IMR-90 (cell line): ENCODE data around the gene SLC46A2. TPM values are rescaled to one million over a fixed set of nuclear protein-coding genes. Genes with fewer than 3 reads are reported as not detected.

ENCODE experiments used
- ATAC-seq: fragments of 200-7000 bp; cut with Tn5 transposase; 2 replicates; pipeline ENCODE4 v1.9.1; 2020; ENCODE audit warnings: low read depth, mild to moderate bottlenecking, moderate library complexity
- BruUV-seq: library from RNA; stranded (reverse); fragments of 400-500 nt; replicated peaks from 2 replicates; lab custom pipeline; 2021; lab: Mats Ljungman, UMichigan
- CTCF ChIA-PET: fragments of 300-600 bp; formaldehyde crosslinking; extraction: SDS; loops from one replicate; lab custom pipeline; 2021; ENCODE audit warnings: antibody characterized with exemption; lab: Yijun Ruan, JAX
- POLR2A ChIA-PET: fragments of 300-600 bp; sonication (Branson Sonifier 250); formaldehyde crosslinking; loops from one replicate; lab custom pipeline; 2022; ENCODE audit warnings: antibody characterized with exemption; ENCODE audit not compliant: unreplicated experiment; lab: Charles Lee
- DNase-seq: peaks from one replicate; pipeline ENCODE4 v3.0.0; 2013
- H2AFZ ChIP-seq: replicated peaks from 2 replicates; pipeline ENCODE3; 2013; ENCODE audit warnings: low read length, mild to moderate bottlenecking; ENCODE audit not compliant: poor library complexity
- H2AK5ac ChIP-seq: 2 replicates; pipeline ENCODE4 v1.6.1; 2013; ENCODE audit warnings: low read depth, low read length, inconsistent platforms
- H2AK9ac ChIP-seq: replicated peaks from 2 replicates; pipeline ENCODE3; 2013; ENCODE audit warnings: mild to moderate bottlenecking, low read depth, low read length, moderate library complexity; ENCODE audit not compliant: poor library complexity
- H2BK120ac ChIP-seq: 2 replicates; pipeline ENCODE4 v1.6.1; 2013; ENCODE audit warnings: low read depth, low read length, inconsistent platforms
- H2BK15ac ChIP-seq: 3 replicates; pipeline ENCODE4 v1.6.1; 2013; ENCODE audit warnings: low read depth, low read length, inconsistent platforms
- H2BK20ac ChIP-seq: 2 replicates; pipeline ENCODE4 v1.6.1; 2013; ENCODE audit warnings: low read depth, mild to moderate bottlenecking, inconsistent platforms, low read length, moderate library complexity
- H2BK5ac ChIP-seq: 2 replicates; pipeline ENCODE4 v1.6.1; 2013; ENCODE audit warnings: mild to moderate bottlenecking, low read depth, low read length, inconsistent platforms; ENCODE audit not compliant: poor library complexity, severe bottlenecking
- H3K14ac ChIP-seq: replicated peaks from 2 replicates; pipeline ENCODE4 v1.6.1; 2013; ENCODE audit warnings: low read depth, low read length, inconsistent platforms
- H3K18ac ChIP-seq: 2 replicates; pipeline ENCODE4 v1.6.1; 2013; ENCODE audit warnings: low read depth, low read length, control low read depth
- H3K23ac ChIP-seq: 2 replicates; pipeline ENCODE4 v1.6.1; 2013; ENCODE audit warnings: low read depth, low read length, inconsistent platforms
- H3K27ac ChIP-seq: 2 replicates; pipeline ENCODE4 v1.5.1; 2013; ENCODE audit warnings: mild to moderate bottlenecking, control low read depth, low read length; ENCODE audit not compliant: insufficient read depth
- H3K27me3 ChIP-seq: 2 replicates; pipeline ENCODE4 v1.6.1; 2013; ENCODE audit warnings: low read length; ENCODE audit not compliant: control insufficient read depth, insufficient read depth
- H3K36me3 ChIP-seq: 2 replicates; pipeline ENCODE4 v1.6.1; 2013; ENCODE audit warnings: low read length, mixed read lengths; ENCODE audit not compliant: control insufficient read depth, insufficient read depth
- H3K4ac ChIP-seq: 2 replicates; pipeline ENCODE4 v1.6.1; 2013; ENCODE audit warnings: low read depth, low read length, inconsistent platforms
- H3K4me1 ChIP-seq: 2 replicates; pipeline ENCODE4 v1.6.1; 2013; ENCODE audit warnings: low read length, mixed read lengths; ENCODE audit not compliant: control insufficient read depth, insufficient read depth
- H3K4me2 ChIP-seq: 2 replicates; pipeline ENCODE4 v1.6.1; 2013; ENCODE audit warnings: low read depth, mild to moderate bottlenecking, control low read depth, low read length, moderate library complexity
- H3K4me3 ChIP-seq: 2 replicates; pipeline ENCODE4 v1.5.1; 2013; ENCODE audit warnings: low read depth, mild to moderate bottlenecking, control low read depth, low read length, moderate library complexity; ENCODE audit not compliant: insufficient read depth
- H3K56ac ChIP-seq: 2 replicates; pipeline ENCODE4 v1.6.1; 2013; ENCODE audit warnings: low read length, inconsistent platforms; ENCODE audit not compliant: insufficient read depth; ENCODE audit errors: extremely low read depth
- H3K79me1 ChIP-seq, 2 experiments: 2 replicates each; pipeline ENCODE4 v1.6.1; 2013; ENCODE audit warnings: low read length in 2 of 2, inconsistent platforms in 1 of 2, low read depth in 1 of 2
- H3K9ac ChIP-seq: 2 replicates; pipeline ENCODE4 v1.6.1; 2013; ENCODE audit warnings: low read depth, low read length, control low read depth
- H3K9me1 ChIP-seq: 2 replicates; pipeline ENCODE4 v1.6.1; 2013; ENCODE audit warnings: low read length, inconsistent platforms; ENCODE audit not compliant: insufficient read depth
- H3K9me3 ChIP-seq: 2 replicates; pipeline ENCODE4 v1.6.1; 2013; ENCODE audit warnings: low read length; ENCODE audit not compliant: control insufficient read depth, insufficient read depth
- H4K20me1 ChIP-seq: 2 replicates; pipeline ENCODE4 v1.6.1; 2013; ENCODE audit warnings: low read length, inconsistent platforms; ENCODE audit not compliant: insufficient read depth
- H4K5ac ChIP-seq: 2 replicates; pipeline ENCODE4 v1.6.1; 2013; ENCODE audit warnings: mild to moderate bottlenecking, low read depth, low read length, control low read depth
- H4K8ac ChIP-seq, 2 experiments: 2 replicates each; pipeline ENCODE4 v1.6.1; 2013; ENCODE audit warnings: low read depth in 2 of 2, low read length in 2 of 2, control low read depth in 1 of 2, inconsistent platforms in 1 of 2
- H4K91ac ChIP-seq: 2 replicates; pipeline ENCODE4 v1.6.1; 2013; ENCODE audit warnings: low read depth, low read length, inconsistent platforms; ENCODE audit not compliant: insufficient read depth
- BHLHE40 ChIP-seq: fragments of 150-350 bp; IDR thresholded peaks from 2 replicates; pipeline ENCODE4 v1.6.1; 2016; ENCODE audit warnings: mild to moderate bottlenecking, low read depth, low read length
- CEBPB ChIP-seq: IDR thresholded peaks from 2 replicates; pipeline ENCODE4 v1.6.1; 2012; ENCODE audit warnings: low read depth, low read length, improper control_type of control experiment
- CTCF ChIP-seq: conservative IDR thresholded peaks from 2 replicates; pipeline ENCODE4 v1.5.1; 2012; ENCODE audit warnings: mild to moderate bottlenecking, low read depth, low read length, improper control_type of control experiment
- ELK1 ChIP-seq: fragments of 150-350 bp; IDR thresholded peaks from 2 replicates; pipeline ENCODE4 v1.6.1; 2016; ENCODE audit warnings: low read depth, mild to moderate bottlenecking, low read length, moderate library complexity, borderline replicate concordance
- FOS ChIP-seq: fragments of 150-350 bp; IDR thresholded peaks from 2 replicates; pipeline ENCODE4 v1.6.1; 2016; ENCODE audit warnings: low read depth, low read length
- MAFK ChIP-seq: IDR thresholded peaks from 2 replicates; pipeline ENCODE4 v1.6.1; 2012; ENCODE audit warnings: low read depth, low read length, improper control_type of control experiment
- MXI1 ChIP-seq: IDR thresholded peaks from 2 replicates; pipeline ENCODE4 v1.6.1; 2012; ENCODE audit warnings: low read depth, mild to moderate bottlenecking, low read length, moderate library complexity, borderline replicate concordance
- NFE2L2 ChIP-seq: fragments of 150-350 bp; IDR thresholded peaks from 2 replicates; pipeline ENCODE4 v1.6.1; 2016; ENCODE audit warnings: low read depth, mild to moderate bottlenecking, low read length
- RAD21 ChIP-seq: IDR thresholded peaks from 2 replicates; pipeline ENCODE4 v1.6.1; 2012; ENCODE audit warnings: low read length, improper control_type of control experiment
- RCOR1 ChIP-seq: IDR thresholded peaks from 2 replicates; pipeline ENCODE4 v1.6.1; 2012; ENCODE audit warnings: mild to moderate bottlenecking, low read length, improper control_type of control experiment; ENCODE audit not compliant: insufficient replicate concordance
- RFX5 ChIP-seq: IDR thresholded peaks from 2 replicates; pipeline ENCODE4 v1.8.0; 2012; ENCODE audit warnings: low read depth, mild to moderate bottlenecking, low read length, moderate library complexity
- SMC3 ChIP-seq: fragments of 150-350 bp; IDR thresholded peaks from 2 replicates; pipeline ENCODE4 v1.6.1; 2016; ENCODE audit warnings: low read depth, mild to moderate bottlenecking, antibody characterized with exemption, low read length, moderate library complexity
- USF2 ChIP-seq: fragments of 150-350 bp; IDR thresholded peaks from 2 replicates; pipeline ENCODE4 v1.6.1; 2017; ENCODE audit warnings: mild to moderate bottlenecking, antibody characterized with exemption, low read length, low read depth
- WGBS, 2 experiments: methylation state at CpG; one replicate each; pipeline versions ENCODE4 v1.1.5 to v1.1.7; 2013; ENCODE audit warnings: missing lambda C conversion rate in 2 of 2; ENCODE audit not compliant: insufficient read length in 1 of 2; ENCODE audit errors: extremely low coverage in 2 of 2; 5-methylcytosine and 5-hydroxymethylcytosine counted together
- dilution Hi-C: fragments of 300-500 bp; cut with HindIII; formaldehyde crosslinking; loops from one replicate; pipeline ENCODE4 v1.14.3; 2018; ENCODE audit warnings: low sequenced_read_pairs; ENCODE audit not compliant: unreplicated experiment
- in situ Hi-C: fragments of 300-500 bp; cut with MboI; formaldehyde crosslinking; loops from 3 replicates; pipeline ENCODE4 v1.14.3; 2019; ENCODE audit warnings: low sequenced_read_pairs, inconsistent platforms, mixed read lengths
- intact Hi-C: fragments of 100-400 bp; cut with micrococcal nuclease; formaldehyde crosslinking; loops from 2 replicates; pipeline ENCODE4 v1.10.0; 2022
- polyA plus RNA-seq, 3 experiments: library from polyadenylated mRNA; depleted of rRNA; stranded (reverse); fragments of >200 nt; gene quantifications; 2 replicates each; pipeline ENCODE4 v1.2.3, GENCODE V29; 2012; ENCODE audit warnings: low replicate concordance in 1 of 3
- total RNA-seq: library from RNA; depleted of rRNA; stranded (reverse); fragments of >200 nt; gene quantifications from 2 replicates; pipeline ENCODE4 v1.2.3, GENCODE V29; 2012

The SLC46A2 gene
- total and polyA plus RNA-seq, 2 of the 4 experiments (the other 2 are of a cell fraction): not detected

GRCh38 chr9:112891521-112891920 lies 845 bp upstream of the SLC46A2 start:
- Histone ChIP-seq H2BK120ac (no peak overlapping the region), H3K79me1 (no peaks in the 10 kb centered on the region), H4K8ac (no peak overlapping the region), H3K23ac (no peak overlapping the region), H3K27me3 (peaks cover 33% of the 10 kb centered on the region), H3K9me1 (no peaks in the 10 kb centered on the region; the same call in 1 of the 2 replicates), H2BK20ac (no peak overlapping the region), H4K20me1 (no peaks in the 10 kb centered on the region), H3K4me2 (no peak overlapping the region), H4K91ac (no peak overlapping the region), H2AK9ac (no peak overlapping the region), H3K36me3 (no peaks in the 10 kb centered on the region), H4K5ac (no peak overlapping the region), H2AK5ac (no peak overlapping the region), H3K18ac (no peak overlapping the region), H3K9ac (no peak overlapping the region), H2AFZ (no peak overlapping the region), H3K4me3 (no peak overlapping the region), H2BK15ac (no peak overlapping the region), H2BK5ac (no peak overlapping the region), H3K27ac (no peak overlapping the region), H3K4me1 (no peaks in the 10 kb centered on the region), H3K56ac (no peak overlapping the region), H3K4ac (no peak overlapping the region), H3K14ac (no peak overlapping the region), H3K9me3 (no peaks in the 10 kb centered on the region)
- dilution Hi-C loops: no loop called here
- CTCF ChIA-PET: no interaction called here
- WGBS, 2 experiments: no CpG with 5 or more reads among the region's 3 CpGs
- in situ Hi-C loops: no loop called here
- no TSS peak for BruUV-seq
- TF ChIP-seq USF2: no peak
- TF ChIP-seq MAFK: no peak
- no peak for TF ChIP-seq MXI1
- no peak for TF ChIP-seq CEBPB
- TF ChIP-seq RCOR1: no peak
- no peak for TF ChIP-seq FOS
- TF ChIP-seq ELK1: no peak
- no peak for TF ChIP-seq CTCF
- no peak for TF ChIP-seq RAD21
- no peak for TF ChIP-seq BHLHE40
- TF ChIP-seq RFX5: no peak
- no peak for TF ChIP-seq NFE2L2
- no peak for TF ChIP-seq SMC3
- intact Hi-C loops: no loop called here
- POLR2A ChIA-PET: no interaction called here
- ATAC-seq: no peak
- no peak for DNase-seq
